B cell (primary cell): Measurements from ENCODE around the gene CHST15. TPM values are rescaled to one million over a fixed set of nuclear protein-coding genes. Genes with fewer than 3 reads are reported as not detected.

ENCODE experiments used
- ATAC-seq: fragments of 200-7000 bp; cut with Tn5 transposase; one replicate; pipeline ENCODE4 v1.10.0; 2021; ENCODE audit warnings: low read depth, mild to moderate bottlenecking, moderate number of reproducible peaks, moderate library complexity
- CTCF ChIA-PET: fragments of 350-600 bp; sonication (Branson Sonifier 250); formaldehyde crosslinking; loops from one replicate; lab custom pipeline; 2021; ENCODE audit warnings: antibody characterized with exemption, inconsistent platforms; lab: Charles Lee
- POLR2A ChIA-PET: fragments of 350-600 bp; sonication (Branson Sonifier 250); formaldehyde crosslinking; loops from one replicate; lab custom pipeline; 2021; ENCODE audit warnings: antibody characterized with exemption; lab: Charles Lee
- DNase-seq: peaks from one replicate; pipeline ENCODE4 v3.0.0; 2013
- H2AFZ ChIP-seq: 2 replicates; pipeline ENCODE4 v1.6.1; 2012; ENCODE audit warnings: mild to moderate bottlenecking, low read depth, low read length; ENCODE audit not compliant: insufficient read depth, poor library complexity, severe bottlenecking
- H3K27ac ChIP-seq, 2 donors: 1 replicate in 1 of 2; 2 replicates in 1 of 2; pipeline ENCODE4 v1.5.1; 2012 to 2013; ENCODE audit warnings: low read length in 2 of 2, mild to moderate bottlenecking in 2 of 2, moderate library complexity in 1 of 2
- H3K27me3 ChIP-seq, 4 experiments: fragments of 200-600 bp in 1 of 4; sonication (generic) in 1 of 4; replicated peaks in 1 of 4; 1 replicate in 2 of 4; 2 replicates in 2 of 4; pipeline versions ENCODE4 v1.6.1 to v1.7.0; 2013 to 2016; ENCODE audit warnings: low read length in 3 of 4, mild to moderate bottlenecking in 2 of 4, mixed read lengths in 1 of 4, moderate library complexity in 1 of 4; ENCODE audit not compliant: insufficient read depth in 4 of 4, control insufficient read depth in 3 of 4; ENCODE audit errors: control extremely low read depth in 1 of 4
- H3K36me3 ChIP-seq, 2 experiments: replicated peaks in 1 of 2; 1 replicate in 1 of 2; 2 replicates in 1 of 2; pipeline versions ENCODE4 v1.6.1 to v1.7.1; 2013; ENCODE audit warnings: low read length in 1 of 2; ENCODE audit not compliant: insufficient read depth in 2 of 2, control insufficient read depth in 1 of 2; ENCODE audit errors: control extremely low read depth in 1 of 2, extremely low read depth in 1 of 2
- H3K4me1 ChIP-seq, 2 donors: fragments of 200-600 bp in 1 of 2; sonication (generic) in 1 of 2; 1 replicate in 1 of 2; 2 replicates in 1 of 2; pipeline versions ENCODE4 v1.5.1 to v1.6.1; 2013 to 2017; ENCODE audit warnings: low read length in 2 of 2; ENCODE audit not compliant: control insufficient read depth in 2 of 2, insufficient read depth in 2 of 2
- H3K4me2 ChIP-seq: replicated peaks from 2 replicates; pipeline ENCODE3; 2012; ENCODE audit warnings: mild to moderate bottlenecking, low read depth, low read length; ENCODE audit not compliant: poor library complexity, severe bottlenecking
- H3K4me3 ChIP-seq, 5 experiments: fragments of 200-600 bp in 1 of 5; sonication (generic) in 1 of 5; 1 replicate in 3 of 5; 2 replicates in 2 of 5; pipeline versions ENCODE4 v1.5.1 to v1.7.0; 2011 to 2016; ENCODE audit warnings: low read length in 4 of 5, mild to moderate bottlenecking in 4 of 5, low read depth in 2 of 5, control low read depth in 1 of 5, moderate library complexity in 1 of 5; ENCODE audit not compliant: insufficient read depth in 1 of 5; ENCODE audit errors: control extremely low read depth in 1 of 5, extremely low read depth in 1 of 5
- H3K79me2 ChIP-seq: fragments of 200-600 bp; sonication (generic); one replicate; pipeline ENCODE4 v1.6.0; 2016; ENCODE audit warnings: low read length; ENCODE audit not compliant: control insufficient read depth, insufficient read depth
- H3K9ac ChIP-seq: fragments of 200-600 bp; sonication (generic); 2 replicates; pipeline ENCODE4 v1.6.1; 2017; ENCODE audit warnings: mild to moderate bottlenecking, low read length, moderate library complexity
- H3K9me3 ChIP-seq, 3 donors: one replicate each; pipeline versions ENCODE4 v1.6.1 to v1.7.1; 2013; ENCODE audit warnings: low read length in 2 of 3; ENCODE audit not compliant: control insufficient read depth in 2 of 3, insufficient read depth in 1 of 3; ENCODE audit errors: control extremely low read depth in 1 of 3
- H4K20me1 ChIP-seq: 2 replicates; pipeline ENCODE4 v1.6.0; 2012; ENCODE audit warnings: mild to moderate bottlenecking, low read length; ENCODE audit not compliant: insufficient read depth, control insufficient read depth, poor library complexity, severe bottlenecking
- H3K27ac Mint-ChIP-seq: one replicate; pipeline ENCODE4 v1.8.0; 2021; ENCODE audit warnings: mixed read lengths
- H3K27me3 Mint-ChIP-seq: one replicate; pipeline ENCODE4 v1.8.0; 2021; ENCODE audit warnings: mixed read lengths
- H3K4me1 Mint-ChIP-seq: one replicate; pipeline ENCODE4 v1.8.0; 2021; ENCODE audit warnings: mixed read lengths
- H3K4me3 Mint-ChIP-seq: one replicate; pipeline ENCODE4 v1.8.0; 2021; ENCODE audit warnings: mixed read lengths
- H3K9me3 Mint-ChIP-seq: one replicate; pipeline ENCODE4 v1.8.0; 2022; ENCODE audit warnings: mixed read lengths; ENCODE audit not compliant: insufficient read depth
- CTCF ChIP-seq: fragments of 200-600 bp; IDR thresholded peaks from one replicate; pipeline ENCODE4 v1.8.0; 2022; ENCODE audit warnings: antibody characterized with exemption, mild to moderate bottlenecking
- EZH2 ChIP-seq: IDR thresholded peaks from 2 replicates; pipeline ENCODE4 v1.6.1; 2012; ENCODE audit warnings: borderline replicate concordance, low read depth, mild to moderate bottlenecking, moderate library complexity, low read length; ENCODE audit not compliant: insufficient read depth, poor library complexity, severe bottlenecking
- WGBS: methylation state at CpG from one replicate; pipeline ENCODE4 v1.1.5; 2013; ENCODE audit warnings: missing lambda C conversion rate; ENCODE audit not compliant: insufficient coverage; 5-methylcytosine and 5-hydroxymethylcytosine counted together
- intact Hi-C: fragments of 100-400 bp; cut with micrococcal nuclease; formaldehyde crosslinking; loops from one replicate; pipeline ENCODE4 v1.10.0; 2022
- polyA plus RNA-seq: library from polyadenylated mRNA; depleted of rRNA; stranded (reverse); fragments of >200 nt; gene quantifications from 2 replicates; pipeline ENCODE4 v1.2.3, GENCODE V29; 2012
- total RNA-seq, 2 donors: library from RNA; stranded (reverse); fragments of 120-200 nt in 1 of 2; gene quantifications; 1 replicate in 1 of 2; 2 replicates in 1 of 2; pipeline versions ENCODE4 v1.2.3 to v1.2.4, GENCODE V29; 2013 to 2022

Gene CHST15
- total and polyA plus RNA-seq, 2 donors (not counting 1 experiment from before 2014, with no cell fraction given), result 17.9 to 75.4 TPM

- POLR2A ChIA-PET, result no interaction called here
- Histone ChIP-seq H2AFZ (no peak overlapping the region), H3K4me1 (no peaks in the 10 kb centered on the region), H3K9me3 (peaks cover 0 to 9% (median 1%) of the 10 kb centered on the region in 3 donors), H3K27ac (no peak overlapping the region), H4K20me1 (no peaks in the 10 kb centered on the region), H3K9ac (no peak overlapping the region), H3K36me3 (peaks cover 0 to 35% of the 10 kb centered on the region in 2 experiments), H3K4me2 (no peak overlapping the region), H3K79me2 (no peaks in the 10 kb centered on the region), H3K27me3 (no peaks in the 10 kb centered on the region), H3K4me3 (no peak overlapping the region)
- H3K4me1 Mint-ChIP-seq, result no peaks in the 10 kb centered on the region
- TF ChIP-seq EZH2 (no peak), CTCF (no peak)
- intact Hi-C loops, result no loop called here
- ATAC-seq, result no peak
- DNase-seq, result no peak
- CTCF ChIA-PET, result interaction anchor here (1.5 to 2.9 kb wide), 3 partner anchors 23 to 138 kb away, joined by 3 to 10 read pairs (median 4); no protein-coding TSS in a partner anchor
- no peak overlapping the region for H3K27ac Mint-ChIP-seq
- H3K4me3 Mint-ChIP-seq, result no peak overlapping the region
- no peaks in the 10 kb centered on the region for H3K27me3 Mint-ChIP-seq
- 93% methylated on average over 19 of the region's 19 CpGs for WGBS
- H3K9me3 Mint-ChIP-seq, result no peaks in the 10 kb centered on the region
Observed at GRCh38 chr10:124018886-124019525, 74.4 kb downstream of the CHST15 start.

- Mint-ChIP-seq H3K9me3 (no peaks in the 10 kb centered on the region), H3K27me3 (no peaks in the 10 kb centered on the region), H3K4me3 (no peak overlapping the region), H3K4me1 (no peaks in the 10 kb centered on the region), H3K27ac (peak overlapping the region; percentile 15)
- no peak overlapping the region for H3K9ac ChIP-seq
- intact Hi-C loops, result no loop called here
- peaks cover 0 to 20% (median 2%) of the 10 kb centered on the region in 3 donors for H3K9me3 ChIP-seq
- no peak for DNase-seq
- H3K79me2 ChIP-seq, result no peaks in the 10 kb centered on the region
- no peaks in the 10 kb centered on the region for H4K20me1 ChIP-seq
- WGBS, result 94% methylated on average over 5 of the region's 5 CpGs
- H3K36me3 ChIP-seq, result peaks cover 0 to 47% of the 10 kb centered on the region in 2 experiments
- no peak for ATAC-seq
- no peak overlapping the region for H3K4me3 ChIP-seq
- POLR2A ChIA-PET, result no interaction called here
- CTCF ChIA-PET, result no interaction called here
- H2AFZ ChIP-seq, result no peak overlapping the region
- no peak overlapping the region for H3K4me2 ChIP-seq
- H3K27me3 ChIP-seq, result no peaks in the 10 kb centered on the region
- no peaks in the 10 kb centered on the region for H3K4me1 ChIP-seq
- no peak overlapping the region for H3K27ac ChIP-seq
- TF ChIP-seq CTCF (no peak), EZH2 (no peak)
Observed at GRCh38 chr10:124017729-124018128, 75.7 kb downstream of the CHST15 start.
